ENCODE results near the gene ERAP2.

DNA sequence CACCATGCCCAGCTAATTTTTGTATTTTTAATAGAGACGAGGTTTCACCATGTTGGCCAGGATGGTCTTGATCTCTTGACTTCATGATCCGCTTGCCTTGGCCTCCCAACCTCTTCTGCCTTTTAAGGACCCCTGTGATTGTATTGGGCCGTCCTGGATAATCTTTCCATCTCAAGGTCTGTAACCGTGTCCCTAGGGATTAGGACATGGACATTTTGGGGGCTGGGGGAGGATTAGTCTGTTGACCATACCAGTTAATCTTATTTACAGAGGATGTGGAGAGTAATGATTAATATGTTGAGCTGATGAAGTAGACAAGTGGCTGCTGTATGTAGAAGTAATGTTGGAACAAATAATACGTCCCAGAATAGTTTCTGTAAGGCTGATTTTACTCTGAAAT lies 82.7 kb downstream of the ERAP2 start:
- TF ChIP-seq, protein P1, sequence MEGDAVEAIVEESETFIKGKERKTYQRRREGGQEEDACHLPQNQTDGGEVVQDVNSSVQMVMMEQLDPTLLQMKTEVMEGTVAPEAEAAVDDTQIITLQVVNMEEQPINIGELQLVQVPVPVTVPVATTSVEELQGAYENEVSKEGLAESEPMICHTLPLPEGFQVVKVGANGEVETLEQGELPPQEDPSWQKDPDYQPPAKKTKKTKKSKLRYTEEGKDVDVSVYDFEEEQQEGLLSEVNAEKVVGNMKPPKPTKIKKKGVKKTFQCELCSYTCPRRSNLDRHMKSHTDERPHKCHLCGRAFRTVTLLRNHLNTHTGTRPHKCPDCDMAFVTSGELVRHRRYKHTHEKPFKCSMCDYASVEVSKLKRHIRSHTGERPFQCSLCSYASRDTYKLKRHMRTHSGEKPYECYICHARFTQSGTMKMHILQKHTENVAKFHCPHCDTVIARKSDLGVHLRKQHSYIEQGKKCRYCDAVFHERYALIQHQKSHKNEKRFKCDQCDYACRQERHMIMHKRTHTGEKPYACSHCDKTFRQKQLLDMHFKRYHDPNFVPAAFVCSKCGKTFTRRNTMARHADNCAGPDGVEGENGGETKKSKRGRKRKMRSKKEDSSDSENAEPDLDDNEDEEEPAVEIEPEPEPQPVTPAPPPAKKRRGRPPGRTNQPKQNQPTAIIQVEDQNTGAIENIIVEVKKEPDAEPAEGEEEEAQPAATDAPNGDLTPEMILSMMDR (conservative IDR thresholded peaks at IDR 0.05 in 1 of 2, IDR thresholded peaks at IDR 0.05 in 1 of 2; ENCODE audit: extremely low read depth in 1 of 2, insufficient read depth in 1 of 2, low read depth in 1 of 2, low read length in 2 of 2) = no peak
- no peak for TF ChIP-seq EZH2 (IDR thresholded peaks at IDR 0.05; ENCODE audit: borderline replicate concordance, low read length)

All from mammary epithelial cell (primary cell).